ENCODE results near the gene CACNA1C.

The CACNA1C gene

DNA sequence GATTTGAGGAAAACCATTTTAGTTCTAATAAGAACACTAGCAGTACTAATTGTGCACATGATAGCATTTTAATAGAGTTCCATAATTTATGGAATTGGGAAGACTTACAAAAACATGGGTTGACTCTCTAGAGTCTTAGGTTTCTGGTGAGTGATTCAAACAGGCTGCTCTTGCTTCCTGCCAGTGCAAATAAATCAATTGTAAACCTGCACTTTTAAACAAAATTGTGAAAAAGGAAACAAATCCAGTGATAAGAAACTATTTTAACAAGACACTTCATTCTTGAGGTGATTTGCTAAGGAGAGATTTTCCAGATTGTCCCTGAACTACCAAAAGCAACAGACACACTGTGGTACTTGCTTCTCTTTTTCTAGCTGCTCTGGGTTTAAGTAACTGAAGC lies 112.2 kb downstream of the CACNA1C start:
- no peak overlapping the region for H3K4me3 Mint-ChIP-seq
- ATAC-seq (replicated peaks; ENCODE audit: extremely low read depth, poor library complexity, severe bottlenecking), result no peak
- no peak for DNase-seq (ENCODE audit: low spot score in 2 of 2)
- H3K36me3 Mint-ChIP-seq (ENCODE audit: insufficient read depth), result no peaks in the 10 kb centered on the region
- H3K27me3 Mint-ChIP-seq, result peaks cover 49% of the 10 kb centered on the region
- no peak overlapping the region for H3K27ac Mint-ChIP-seq (ENCODE audit: low read depth)
- H3K4me1 Mint-ChIP-seq, result no peaks in the 10 kb centered on the region
- H3K9me3 Mint-ChIP-seq, result peaks cover 17% of the 10 kb centered on the region

DNA sequence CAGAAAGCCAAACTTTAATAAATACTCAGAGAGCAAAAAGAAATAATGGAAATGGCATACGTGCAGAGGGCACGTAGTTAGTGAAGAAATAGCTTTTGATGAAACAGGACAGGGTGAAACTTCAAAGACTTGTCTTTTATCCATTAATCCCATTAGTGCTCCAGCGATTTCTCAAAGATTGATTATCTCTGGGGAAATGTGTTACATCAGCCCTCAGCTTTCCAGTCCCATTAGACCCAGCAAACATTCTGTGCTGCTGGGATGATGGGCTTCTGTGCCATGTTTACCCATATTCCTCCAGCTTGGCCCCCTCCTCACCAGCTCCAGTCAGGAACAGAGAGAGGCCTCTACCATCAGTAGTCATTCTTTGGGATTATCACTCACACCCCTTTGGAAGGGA lies 113.1 kb downstream of the CACNA1C start:
- H3K9me3 Mint-ChIP-seq, result peaks cover 17% of the 10 kb centered on the region
- H3K4me3 Mint-ChIP-seq, result no peak overlapping the region
- ATAC-seq (replicated peaks; ENCODE audit: extremely low read depth, poor library complexity, severe bottlenecking), result no peak
- H3K4me1 Mint-ChIP-seq, result no peaks in the 10 kb centered on the region
- DNase-seq (ENCODE audit: low spot score in 2 of 2), result no peak
- no peak overlapping the region for H3K27ac Mint-ChIP-seq (ENCODE audit: low read depth)
- H3K27me3 Mint-ChIP-seq, result peaks cover 58% of the 10 kb centered on the region
- no peaks in the 10 kb centered on the region for H3K36me3 Mint-ChIP-seq (ENCODE audit: insufficient read depth)

GRCh38 chr12:2166696-2167095 lies 113.9 kb downstream of the CACNA1C start:
- peaks cover 65% of the 10 kb centered on the region for H3K27me3 Mint-ChIP-seq
- no peak overlapping the region for H3K27ac Mint-ChIP-seq (ENCODE audit: low read depth)
- no peak overlapping the region for H3K4me3 Mint-ChIP-seq
- no peak for ATAC-seq (replicated peaks; ENCODE audit: extremely low read depth, poor library complexity, severe bottlenecking)
- no peak for DNase-seq (ENCODE audit: low spot score in 2 of 2)
- H3K4me1 Mint-ChIP-seq, result no peaks in the 10 kb centered on the region
- no peaks in the 10 kb centered on the region for H3K36me3 Mint-ChIP-seq (ENCODE audit: insufficient read depth)
- H3K9me3 Mint-ChIP-seq, result peaks cover 17% of the 10 kb centered on the region

GRCh38 chr12:2167231-2167630 lies 114.4 kb downstream of the CACNA1C start:
- DNase-seq (ENCODE audit: low spot score in 2 of 2) (no peak), ATAC-seq (replicated peaks; ENCODE audit: extremely low read depth, poor library complexity, severe bottlenecking) (no peak)
- Mint-ChIP-seq H3K4me3 (no peak overlapping the region), H3K27ac (ENCODE audit: low read depth) (no peak overlapping the region), H3K27me3 (peaks cover 67% of the 10 kb centered on the region), H3K9me3 (peaks cover 17% of the 10 kb centered on the region), H3K36me3 (ENCODE audit: insufficient read depth) (no peaks in the 10 kb centered on the region), H3K4me1 (no peaks in the 10 kb centered on the region)

DNA sequence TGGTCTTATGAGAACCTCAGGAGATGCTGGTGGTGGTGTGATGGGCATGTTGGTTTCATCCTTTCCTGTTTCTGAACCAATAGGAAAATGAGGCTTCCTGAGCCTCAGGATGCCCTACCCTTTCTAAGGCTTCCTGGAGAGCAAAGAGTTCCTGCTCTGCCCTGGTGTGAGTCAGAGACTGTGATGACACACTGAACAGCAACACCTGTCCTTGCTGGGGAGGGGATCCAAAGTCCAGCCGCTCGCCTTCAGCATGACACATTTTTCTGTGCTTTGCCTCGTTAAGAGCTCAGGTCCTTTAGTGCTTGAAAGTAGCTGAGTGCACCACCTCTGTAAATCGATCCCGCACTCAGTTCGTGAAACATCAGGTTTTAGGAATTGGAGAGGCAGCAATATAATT lies 116.0 kb downstream of the CACNA1C start:
- no peak for DNase-seq (ENCODE audit: low spot score in 2 of 2)
- no peak for ATAC-seq (replicated peaks; ENCODE audit: extremely low read depth, poor library complexity, severe bottlenecking)
- Mint-ChIP-seq H3K27ac (ENCODE audit: low read depth) (no peak overlapping the region), H3K4me1 (no peaks in the 10 kb centered on the region), H3K9me3 (peaks cover 17% of the 10 kb centered on the region), H3K27me3 (peaks cover 72% of the 10 kb centered on the region), H3K36me3 (ENCODE audit: insufficient read depth) (no peaks in the 10 kb centered on the region), H3K4me3 (no peak overlapping the region)

DNA sequence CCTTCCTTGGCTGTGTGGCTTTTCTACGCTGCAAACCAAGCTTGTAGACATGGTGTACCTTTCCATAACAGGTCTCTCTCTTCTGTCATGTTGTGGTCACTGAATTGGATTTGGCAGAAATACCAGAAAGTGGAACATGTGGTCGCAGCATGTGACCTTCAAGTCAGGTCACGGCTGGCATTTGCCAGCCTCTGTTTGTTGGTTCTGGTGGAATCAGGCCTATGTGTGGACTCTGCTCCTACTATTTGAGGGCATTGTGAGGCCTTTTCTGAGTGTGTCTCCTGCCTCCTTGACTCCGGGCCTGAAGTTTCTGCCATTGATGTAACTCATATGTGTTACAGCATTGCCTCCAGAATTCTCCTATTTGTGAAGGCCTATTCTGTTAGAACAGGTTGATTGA lies 116.7 kb downstream of the CACNA1C start:
- peaks cover 72% of the 10 kb centered on the region for H3K27me3 Mint-ChIP-seq
- ATAC-seq (replicated peaks; ENCODE audit: extremely low read depth, poor library complexity, severe bottlenecking), result no peak
- DNase-seq (ENCODE audit: low spot score in 2 of 2), result no peak
- H3K4me1 Mint-ChIP-seq, result no peaks in the 10 kb centered on the region
- no peak overlapping the region for H3K4me3 Mint-ChIP-seq
- H3K36me3 Mint-ChIP-seq (ENCODE audit: insufficient read depth), result no peaks in the 10 kb centered on the region
- H3K27ac Mint-ChIP-seq (ENCODE audit: low read depth), result no peak overlapping the region
- H3K9me3 Mint-ChIP-seq, result peaks cover 17% of the 10 kb centered on the region

DNA sequence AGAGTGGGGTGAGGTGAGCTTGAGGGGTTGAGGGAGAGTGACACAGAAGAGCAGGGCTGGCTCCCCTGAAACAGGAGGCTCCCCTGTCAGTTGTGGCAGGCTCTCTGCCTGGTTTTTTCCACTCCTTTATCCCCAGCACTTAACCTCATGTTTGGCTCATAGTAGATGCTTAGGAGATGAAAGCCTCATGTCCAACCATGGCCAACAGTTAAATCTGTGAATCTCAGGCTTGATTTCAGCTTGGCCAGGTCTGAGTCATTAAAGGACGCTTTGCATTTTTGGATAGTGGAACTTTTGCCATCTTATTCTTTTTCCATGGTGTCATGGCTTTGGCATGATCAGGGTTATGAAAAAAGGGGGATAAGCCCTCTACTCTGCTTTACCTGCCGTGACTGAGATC lies 117.2 kb downstream of the CACNA1C start:
- Mint-ChIP-seq H3K4me3 (no peak overlapping the region), H3K9me3 (peaks cover 17% of the 10 kb centered on the region), H3K27me3 (peaks cover 72% of the 10 kb centered on the region), H3K27ac (ENCODE audit: low read depth) (no peak overlapping the region), H3K4me1 (no peaks in the 10 kb centered on the region), H3K36me3 (ENCODE audit: insufficient read depth) (no peaks in the 10 kb centered on the region)
- ATAC-seq (replicated peaks; ENCODE audit: extremely low read depth, poor library complexity, severe bottlenecking) (no peak), DNase-seq (ENCODE audit: low spot score in 2 of 2) (no peak)

DNA sequence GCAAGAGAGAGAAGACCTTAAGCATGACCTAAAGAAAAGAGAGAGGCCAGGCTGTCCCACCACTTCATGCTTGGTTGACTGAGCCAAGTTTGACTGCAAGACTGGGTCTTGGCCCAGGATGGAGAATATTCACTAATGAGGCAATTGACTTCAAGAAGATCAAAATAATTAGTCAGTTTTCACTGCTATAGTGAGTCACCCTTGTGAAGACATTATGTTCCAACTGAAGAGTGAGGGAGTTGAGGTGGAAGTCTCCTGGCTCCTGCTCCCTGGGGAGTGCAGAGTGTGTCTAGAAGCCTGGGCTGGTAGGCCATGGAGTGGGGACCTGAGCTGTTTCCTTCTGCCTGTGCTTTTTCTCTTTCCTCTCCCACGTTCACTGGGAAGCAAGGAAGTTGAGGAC lies 117.6 kb downstream of the CACNA1C start:
- peaks cover 74% of the 10 kb centered on the region for H3K27me3 Mint-ChIP-seq
- H3K4me1 Mint-ChIP-seq, result no peaks in the 10 kb centered on the region
- H3K36me3 Mint-ChIP-seq (ENCODE audit: insufficient read depth), result no peaks in the 10 kb centered on the region
- DNase-seq (ENCODE audit: low spot score in 2 of 2) (no peak), ATAC-seq (replicated peaks; ENCODE audit: extremely low read depth, poor library complexity, severe bottlenecking) (no peak)
- H3K27ac Mint-ChIP-seq (ENCODE audit: low read depth), result no peak overlapping the region
- peaks cover 17% of the 10 kb centered on the region for H3K9me3 Mint-ChIP-seq
- H3K4me3 Mint-ChIP-seq, result no peak overlapping the region

DNA sequence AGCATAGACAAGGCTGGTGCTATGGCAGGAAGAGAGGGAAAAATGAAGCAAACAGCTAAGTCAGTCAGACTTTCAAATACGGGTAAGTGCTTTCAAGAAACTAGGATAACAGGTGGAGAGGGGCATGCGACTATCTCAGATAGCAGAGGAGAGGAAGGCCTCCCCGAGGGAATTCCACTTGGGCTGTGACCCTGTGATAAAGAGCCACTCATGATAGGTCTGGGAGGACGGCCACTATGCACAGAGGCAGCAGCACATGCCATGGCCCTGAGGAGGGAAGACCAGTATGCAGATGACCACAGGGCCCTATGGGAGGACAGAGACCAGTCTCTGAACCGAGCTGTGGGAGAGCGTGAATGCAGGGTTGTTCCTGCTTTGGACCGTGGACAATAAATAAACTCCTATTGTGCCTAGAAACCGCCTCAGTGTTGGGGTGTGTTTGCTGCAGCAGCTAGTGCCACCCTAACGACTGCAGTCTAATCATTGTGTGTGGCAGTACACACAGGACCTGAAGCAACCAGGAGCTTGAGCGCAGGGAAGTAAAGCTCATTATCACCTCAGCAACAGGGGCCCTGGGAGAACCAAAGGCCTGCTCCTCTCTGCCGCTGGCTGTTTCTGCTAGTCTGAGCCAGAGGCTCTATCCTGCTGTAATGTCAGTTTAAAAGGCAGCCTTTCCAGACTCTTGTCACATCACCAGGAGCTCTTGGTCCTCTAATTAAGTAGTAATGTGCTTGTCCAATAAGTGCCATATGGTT lies 119.1 kb downstream of the CACNA1C start:
- no peaks in the 10 kb centered on the region for H3K36me3 Mint-ChIP-seq (ENCODE audit: insufficient read depth)
- H3K4me1 Mint-ChIP-seq, result no peaks in the 10 kb centered on the region
- ATAC-seq (replicated peaks; ENCODE audit: extremely low read depth, poor library complexity, severe bottlenecking) (no peak), DNase-seq (ENCODE audit: low spot score in 2 of 2) (no peak)
- H3K4me3 Mint-ChIP-seq, result no peak overlapping the region
- H3K27me3 Mint-ChIP-seq, result peaks cover 74% of the 10 kb centered on the region
- H3K9me3 Mint-ChIP-seq, result peaks cover 11% of the 10 kb centered on the region
- no peak overlapping the region for H3K27ac Mint-ChIP-seq (ENCODE audit: low read depth)

GRCh38 chr12:2172491-2173214 lies 119.9 kb downstream of the CACNA1C start:
- Mint-ChIP-seq H3K4me3 (no peak overlapping the region), H3K27ac (ENCODE audit: low read depth) (no peak overlapping the region), H3K36me3 (ENCODE audit: insufficient read depth) (no peaks in the 10 kb centered on the region), H3K4me1 (no peaks in the 10 kb centered on the region), H3K9me3 (peaks cover 9% of the 10 kb centered on the region), H3K27me3 (peaks cover 79% of the 10 kb centered on the region)
- no peak for ATAC-seq (replicated peaks; ENCODE audit: extremely low read depth, poor library complexity, severe bottlenecking)
- DNase-seq (ENCODE audit: low spot score in 2 of 2), result no peak

DNA sequence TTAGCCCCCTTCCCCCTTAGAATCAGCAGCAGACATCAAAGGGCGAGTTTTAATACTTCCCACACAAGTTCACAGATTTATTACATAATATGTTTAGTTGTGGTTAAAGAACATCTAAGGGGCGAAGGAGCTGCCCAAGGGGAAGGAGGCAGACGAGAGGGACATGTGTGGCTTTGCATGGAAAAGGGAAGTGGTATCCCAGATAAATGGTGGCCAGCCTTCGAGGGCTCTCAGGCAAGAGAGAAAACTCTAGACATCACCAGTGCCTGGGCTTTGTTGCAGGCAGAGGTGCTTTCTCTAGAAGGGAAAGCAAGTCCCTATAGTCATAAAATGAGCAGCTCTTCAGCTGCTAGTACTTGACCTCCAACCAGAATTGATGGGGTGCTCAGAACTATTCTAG lies 121.2 kb downstream of the CACNA1C start:
- no peaks in the 10 kb centered on the region for H3K36me3 Mint-ChIP-seq (ENCODE audit: insufficient read depth)
- H3K27ac Mint-ChIP-seq (ENCODE audit: low read depth), result no peak overlapping the region
- no peak overlapping the region for H3K4me3 Mint-ChIP-seq
- no peak for ATAC-seq (replicated peaks; ENCODE audit: extremely low read depth, poor library complexity, severe bottlenecking)
- no peak for DNase-seq (ENCODE audit: low spot score in 2 of 2)
- no peaks in the 10 kb centered on the region for H3K9me3 Mint-ChIP-seq
- H3K4me1 Mint-ChIP-seq, result no peaks in the 10 kb centered on the region
- peaks cover 92% of the 10 kb centered on the region for H3K27me3 Mint-ChIP-seq

- no peak for ATAC-seq (replicated peaks; ENCODE audit: extremely low read depth, poor library complexity, severe bottlenecking)
- Mint-ChIP-seq H3K27ac (ENCODE audit: low read depth) (no peak overlapping the region), H3K4me3 (no peak overlapping the region), H3K4me1 (no peaks in the 10 kb centered on the region), H3K36me3 (ENCODE audit: insufficient read depth) (no peaks in the 10 kb centered on the region), H3K27me3 (peaks cover 93% of the 10 kb centered on the region), H3K9me3 (no peaks in the 10 kb centered on the region)
- no peak for DNase-seq (ENCODE audit: low spot score in 2 of 2)
These were observed 124.2 kb downstream of the CACNA1C start for GRCh38 chr12:2177003-2177402.

- Mint-ChIP-seq H3K4me3 (no peak overlapping the region), H3K4me1 (no peaks in the 10 kb centered on the region), H3K36me3 (ENCODE audit: insufficient read depth) (no peaks in the 10 kb centered on the region), H3K27me3 (peaks cover 93% of the 10 kb centered on the region), H3K9me3 (no peaks in the 10 kb centered on the region), H3K27ac (ENCODE audit: low read depth) (no peak overlapping the region)
- no peak for ATAC-seq (replicated peaks; ENCODE audit: extremely low read depth, poor library complexity, severe bottlenecking)
- DNase-seq (ENCODE audit: low spot score in 2 of 2), result no peak
These were observed 125.0 kb downstream of the CACNA1C start for GRCh38 chr12:2177751-2178150.
